SK-N-SH (cell line): Measurements from ENCODE around the gene FMNL2. TPM values are rescaled to one million over a fixed set of nuclear protein-coding genes. Genes with fewer than 3 reads are reported as not detected.

Source experiments
- CTCF ChIA-PET: fragments of 300-600, 350-600 bp; formaldehyde crosslinking; extraction: SDS; loops from one replicate; lab custom pipeline; 2021; lab: Yijun Ruan, JAX
- POLR2A ChIA-PET: fragments of 350-600 bp; sonication (Branson Sonifier 250); formaldehyde crosslinking; extraction: SDS; loops from one replicate; lab custom pipeline; 2020; ENCODE audit warnings: antibody characterized with exemption, inconsistent platforms; lab: Yijun Ruan, JAX
- DNase-seq: peaks from one replicate; pipeline ENCODE4 v3.0.0; 2012
- H2AFZ ChIP-seq: fragments of 200-600 bp; sonication (generic); 2 replicates; pipeline ENCODE4 v1.8.1; 2016; ENCODE audit warnings: antibody characterized with exemption, mild to moderate bottlenecking, low read depth
- H3F3A ChIP-seq: fragments of 200-600 bp; sonication (generic); replicated peaks from 2 replicates; pipeline ENCODE3; 2016; ENCODE audit warnings: antibody characterized with exemption, mild to moderate bottlenecking; ENCODE audit not compliant: insufficient read depth
- H3K27ac ChIP-seq, 2 experiments: fragments of 200-500 bp in 1 of 2; fragments of 200-600 bp in 1 of 2; sonication (Bioruptor generic) in 1 of 2; sonication (generic), shearing (Covaris generic) in 1 of 2; 2 replicates each; pipeline versions ENCODE4 v1.5.1 to v1.6.1; 2014 to 2016; ENCODE audit warnings: low read depth in 2 of 2, inconsistent platforms in 1 of 2, low read length in 1 of 2, mild to moderate bottlenecking in 1 of 2, mixed read lengths in 1 of 2
- H3K27me3 ChIP-seq: fragments of 200-600 bp; sonication (generic), shearing (Covaris generic); 2 replicates; pipeline ENCODE4 v1.6.1; 2016; ENCODE audit warnings: mixed run types; ENCODE audit not compliant: insufficient read depth
- H3K36me3 ChIP-seq, 2 experiments: fragments of 200-500 bp in 1 of 2; fragments of 200-600 bp in 1 of 2; sonication (Bioruptor generic) in 1 of 2; sonication (generic) in 1 of 2; replicated peaks in 1 of 2; 2 replicates each; pipeline versions ENCODE3 to v1.5.1; 2014 to 2016; ENCODE audit warnings: low read length in 1 of 2, mild to moderate bottlenecking in 1 of 2; ENCODE audit not compliant: insufficient read depth in 2 of 2, control insufficient read depth in 1 of 2
- H3K4me1 ChIP-seq, 2 experiments: fragments of 200-500 bp in 1 of 2; fragments of 200-600 bp in 1 of 2; sonication (Bioruptor generic) in 1 of 2; sonication (generic), shearing (Covaris generic) in 1 of 2; 2 replicates each; pipeline versions ENCODE4 v1.5.1 to v1.6.1; 2014 to 2016; ENCODE audit warnings: low read depth in 1 of 2, low read length in 1 of 2, mixed run types in 1 of 2; ENCODE audit not compliant: insufficient read depth in 2 of 2, control insufficient read depth in 1 of 2
- H3K4me2 ChIP-seq: fragments of 200-600 bp; sonication (generic), shearing (Covaris generic); 2 replicates; pipeline ENCODE4 v1.6.1; 2017; ENCODE audit warnings: mixed run types
- H3K4me3 ChIP-seq, 2 experiments: fragments of 200-500 bp in 1 of 2; fragments of 200-600 bp in 1 of 2; sonication (Bioruptor generic) in 1 of 2; sonication (generic), shearing (Covaris generic) in 1 of 2; 2 replicates each; pipeline versions ENCODE4 v1.5.1 to v1.8.1; 2014 to 2016; ENCODE audit warnings: low read depth in 2 of 2, inconsistent platforms in 1 of 2, low read length in 1 of 2, mild to moderate bottlenecking in 1 of 2, mixed read lengths in 1 of 2, moderate library complexity in 1 of 2
- H3K79me2 ChIP-seq: fragments of 200-600 bp; sonication (generic); 2 replicates; pipeline ENCODE4 v1.8.1; 2017; ENCODE audit warnings: mild to moderate bottlenecking; ENCODE audit not compliant: insufficient read depth
- H3K9ac ChIP-seq: fragments of 200-600 bp; sonication (generic); 2 replicates; pipeline ENCODE4 v1.6.1; 2017; ENCODE audit warnings: mixed run types
- H3K9me2 ChIP-seq: fragments of 200-600 bp; sonication (generic); 2 replicates; pipeline ENCODE4 v1.6.1; 2017; ENCODE audit warnings: mixed run types
- H3K9me3 ChIP-seq: fragments of 200-600 bp; sonication (generic); 2 replicates; pipeline ENCODE4 v1.6.1; 2017; ENCODE audit warnings: mixed run types, mild to moderate bottlenecking, moderate library complexity
- H4K20me1 ChIP-seq: fragments of 200-600 bp; sonication (generic); 2 replicates; pipeline ENCODE4 v1.6.1; 2017; ENCODE audit warnings: mild to moderate bottlenecking, mixed run types; ENCODE audit not compliant: insufficient read depth
- ELF1 ChIP-seq: IDR thresholded peaks from 2 replicates; pipeline ENCODE4 v1.4.0; 2012
- EP300 ChIP-seq, 2 experiments: IDR thresholded peaks; 2 replicates each; pipeline versions ENCODE4 v1.4.0 to v1.6.1; 2012; ENCODE audit warnings: borderline replicate concordance in 1 of 2, low read depth in 1 of 2, low read length in 1 of 2
- FOSL2 ChIP-seq: IDR thresholded peaks from 2 replicates; pipeline ENCODE4 v1.4.0; 2012; ENCODE audit warnings: low read depth, mild to moderate bottlenecking, moderate library complexity, borderline replicate concordance
- FOXJ3 ChIP-seq: sonication (generic); formaldehyde crosslinking; IDR thresholded peaks from 2 replicates; pipeline ENCODE4 v1.5.1; 2020; ENCODE audit warnings: mild to moderate bottlenecking, missing genetic modification reagents
- FOXM1 ChIP-seq: IDR thresholded peaks from 2 replicates; pipeline ENCODE4 v1.4.0; 2012; ENCODE audit warnings: low read depth, mild to moderate bottlenecking
- GABPA ChIP-seq: IDR thresholded peaks from 2 replicates; pipeline ENCODE4 v1.4.0; 2012; ENCODE audit warnings: low read depth, mild to moderate bottlenecking
- GATA2 ChIP-seq: sonication (generic); formaldehyde crosslinking; IDR thresholded peaks from 2 replicates; pipeline ENCODE4 v1.5.0; 2020; ENCODE audit warnings: mild to moderate bottlenecking, missing genetic modification reagents
- MXI1 ChIP-seq: IDR thresholded peaks from 2 replicates; pipeline ENCODE4 v1.6.1; 2012; ENCODE audit warnings: mild to moderate bottlenecking, low read depth, low read length, improper control_type of control experiment
- NFIC ChIP-seq: IDR thresholded peaks from 2 replicates; pipeline ENCODE4 v1.4.0; 2012; ENCODE audit warnings: borderline replicate concordance
- RAD21 ChIP-seq: IDR thresholded peaks from 2 replicates; pipeline ENCODE4 v1.6.1; 2012; ENCODE audit warnings: mild to moderate bottlenecking, low read length
- RFX5 ChIP-seq: IDR thresholded peaks from 2 replicates; pipeline ENCODE4 v1.6.1; 2012; ENCODE audit warnings: mild to moderate bottlenecking, improper control_type of control experiment, low read length
- SIN3A ChIP-seq: IDR thresholded peaks from 2 replicates; pipeline ENCODE4 v1.6.1; 2012; ENCODE audit warnings: low read depth, mild to moderate bottlenecking, low read length, moderate library complexity, borderline replicate concordance
- SMC3 ChIP-seq: IDR thresholded peaks from 2 replicates; pipeline ENCODE4 v1.6.1; 2012; ENCODE audit warnings: low read depth, low read length, improper control_type of control experiment
- TAF1 ChIP-seq: IDR thresholded peaks from 2 replicates; pipeline ENCODE4 v1.6.1; 2012; ENCODE audit warnings: low read depth, mild to moderate bottlenecking, low read length, moderate library complexity, borderline replicate concordance
- TCF12 ChIP-seq: IDR thresholded peaks from 2 replicates; pipeline ENCODE4 v1.4.0; 2012
- TEAD4 ChIP-seq: IDR thresholded peaks from 2 replicates; pipeline ENCODE4 v1.4.0; 2012; ENCODE audit warnings: mild to moderate bottlenecking, borderline replicate concordance; ENCODE audit not compliant: insufficient read depth
- YY1 ChIP-seq: IDR thresholded peaks from 2 replicates; pipeline ENCODE4 v1.4.0; 2012; ENCODE audit warnings: low read depth, mild to moderate bottlenecking
- WGBS: methylation state at CpG from one replicate; pipeline ENCODE4 v1.1.6; 2017; ENCODE audit warnings: low lambda C conversion rate; 5-methylcytosine and 5-hydroxymethylcytosine counted together
- polyA plus RNA-seq, 3 experiments: library from polyadenylated mRNA; depleted of rRNA; stranded (reverse); fragments of >200 nt; gene quantifications; 2 replicates each; pipeline ENCODE4 v1.2.3, GENCODE V29; 2012
- TF ChIP-seq, protein P1 (sequence below): IDR thresholded peaks from 2 replicates; pipeline ENCODE4 v1.6.1; 2012; ENCODE audit warnings: mild to moderate bottlenecking, low read depth, low read length, moderate library complexity
- TF ChIP-seq, protein P2 (sequence below): IDR thresholded peaks from 2 replicates; pipeline ENCODE4 v1.4.0; 2012; ENCODE audit warnings: low read depth, borderline replicate concordance
- TF ChIP-seq, protein P3 (sequence below): fragments of 150-350 bp; IDR thresholded peaks from 2 replicates; pipeline ENCODE4 v1.6.1; 2016; ENCODE audit warnings: mild to moderate bottlenecking, low read depth, low read length

FMNL2 gene
- polyA plus RNA-seq, 1 of the 3 experiments (the other 2 are of a cell fraction): 14.5 TPM

DNA sequence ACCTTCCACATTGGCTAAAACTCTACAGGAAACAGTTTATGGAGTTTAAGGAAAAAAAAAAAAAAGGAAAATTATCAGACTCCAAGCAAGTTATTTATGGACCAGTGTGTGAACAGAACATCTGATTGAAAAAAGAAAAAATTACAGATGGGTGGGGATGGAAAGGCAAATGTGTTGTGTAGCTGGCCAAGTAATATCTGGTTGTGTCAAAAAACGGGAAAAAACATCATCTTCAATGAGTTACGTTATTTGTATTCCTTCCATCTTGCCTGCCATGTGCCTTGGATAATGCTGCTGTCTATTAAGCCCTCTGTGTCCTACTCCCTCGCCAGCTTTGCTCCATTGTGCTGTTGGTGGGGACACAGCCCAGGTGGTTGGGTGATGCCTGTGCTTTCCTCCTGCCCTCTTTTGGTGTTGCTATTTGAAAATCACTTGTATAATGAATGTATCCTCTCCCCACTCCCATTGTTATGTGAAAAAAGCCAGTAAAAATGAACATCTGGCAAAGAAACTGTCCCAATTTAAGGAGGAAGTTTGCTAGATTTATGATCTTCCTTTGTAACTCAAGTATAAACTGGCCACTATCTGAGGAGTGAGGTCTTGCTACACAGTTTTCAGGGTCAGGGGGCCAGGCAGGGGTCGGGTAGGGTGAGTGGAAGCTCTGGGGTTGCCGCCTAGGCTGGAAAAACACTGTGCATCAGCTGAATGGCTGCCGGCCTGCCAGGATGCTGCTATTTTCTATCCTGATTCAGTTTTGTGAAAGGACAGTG, 155.9 kb downstream of the FMNL2 start:
- Histone ChIP-seq H3K36me3 (no peaks in the 10 kb centered on the region), H2AFZ (no peak overlapping the region), H3K9ac (no peak overlapping the region), H3K27me3 (no peaks in the 10 kb centered on the region), H3F3A (peaks cover 4% of the 10 kb centered on the region), H4K20me1 (no peaks in the 10 kb centered on the region), H3K9me3 (no peaks in the 10 kb centered on the region), H3K27ac (no peak overlapping the region; a peak in 1 of 4 replicates), H3K9me2 (no peaks in the 10 kb centered on the region), H3K79me2 (peaks cover 9% of the 10 kb centered on the region; the same call in 1 of the 2 replicates), H3K4me3 (no peak overlapping the region), H3K4me1 (peaks cover 7 to 16% of the 10 kb centered on the region in 2 experiments; a peak in 3 of 4 replicates), H3K4me2 (no peak overlapping the region)
- ChIA-PET POLR2A (no interaction called here), CTCF (interaction anchor here (1.1 to 1.4 kb wide), 2 partner anchors 20 to 22 kb away, joined by 3 read pairs; no protein-coding TSS in a partner anchor)
- WGBS: 86% methylated on average over 6 of the region's 6 CpGs
- no peak for DNase-seq
- TF ChIP-seq YY1 (no peak), FOXJ3 (CRISPR knock-in tag) (no peak), TCF12 (no peak), SMC3 (no peak), FOXM1 (no peak), EP300 (IDR thresholded peaks at IDR 0.05; ENCODE audit: borderline replicate concordance in 1 of 2, low read depth in 1 of 2, low read length in 1 of 2) (no peak), SIN3A (no peak), MXI1 (no peak), GABPA (no peak), TEAD4 (no peak), ELF1 (no peak), RFX5 (no peak), GATA2 (CRISPR knock-in tag) (no peak), FOSL2 (no peak), RAD21 (no peak), NFIC (no peak), TAF1 (no peak)
- TF ChIP-seq, protein P1, sequence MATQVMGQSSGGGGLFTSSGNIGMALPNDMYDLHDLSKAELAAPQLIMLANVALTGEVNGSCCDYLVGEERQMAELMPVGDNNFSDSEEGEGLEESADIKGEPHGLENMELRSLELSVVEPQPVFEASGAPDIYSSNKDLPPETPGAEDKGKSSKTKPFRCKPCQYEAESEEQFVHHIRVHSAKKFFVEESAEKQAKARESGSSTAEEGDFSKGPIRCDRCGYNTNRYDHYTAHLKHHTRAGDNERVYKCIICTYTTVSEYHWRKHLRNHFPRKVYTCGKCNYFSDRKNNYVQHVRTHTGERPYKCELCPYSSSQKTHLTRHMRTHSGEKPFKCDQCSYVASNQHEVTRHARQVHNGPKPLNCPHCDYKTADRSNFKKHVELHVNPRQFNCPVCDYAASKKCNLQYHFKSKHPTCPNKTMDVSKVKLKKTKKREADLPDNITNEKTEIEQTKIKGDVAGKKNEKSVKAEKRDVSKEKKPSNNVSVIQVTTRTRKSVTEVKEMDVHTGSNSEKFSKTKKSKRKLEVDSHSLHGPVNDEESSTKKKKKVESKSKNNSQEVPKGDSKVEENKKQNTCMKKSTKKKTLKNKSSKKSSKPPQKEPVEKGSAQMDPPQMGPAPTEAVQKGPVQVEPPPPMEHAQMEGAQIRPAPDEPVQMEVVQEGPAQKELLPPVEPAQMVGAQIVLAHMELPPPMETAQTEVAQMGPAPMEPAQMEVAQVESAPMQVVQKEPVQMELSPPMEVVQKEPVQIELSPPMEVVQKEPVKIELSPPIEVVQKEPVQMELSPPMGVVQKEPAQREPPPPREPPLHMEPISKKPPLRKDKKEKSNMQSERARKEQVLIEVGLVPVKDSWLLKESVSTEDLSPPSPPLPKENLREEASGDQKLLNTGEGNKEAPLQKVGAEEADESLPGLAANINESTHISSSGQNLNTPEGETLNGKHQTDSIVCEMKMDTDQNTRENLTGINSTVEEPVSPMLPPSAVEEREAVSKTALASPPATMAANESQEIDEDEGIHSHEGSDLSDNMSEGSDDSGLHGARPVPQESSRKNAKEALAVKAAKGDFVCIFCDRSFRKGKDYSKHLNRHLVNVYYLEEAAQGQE: no peak
- TF ChIP-seq, protein P2, sequence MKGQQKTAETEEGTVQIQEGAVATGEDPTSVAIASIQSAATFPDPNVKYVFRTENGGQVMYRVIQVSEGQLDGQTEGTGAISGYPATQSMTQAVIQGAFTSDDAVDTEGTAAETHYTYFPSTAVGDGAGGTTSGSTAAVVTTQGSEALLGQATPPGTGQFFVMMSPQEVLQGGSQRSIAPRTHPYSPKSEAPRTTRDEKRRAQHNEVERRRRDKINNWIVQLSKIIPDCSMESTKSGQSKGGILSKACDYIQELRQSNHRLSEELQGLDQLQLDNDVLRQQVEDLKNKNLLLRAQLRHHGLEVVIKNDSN: no peak
- TF ChIP-seq, protein P3, sequence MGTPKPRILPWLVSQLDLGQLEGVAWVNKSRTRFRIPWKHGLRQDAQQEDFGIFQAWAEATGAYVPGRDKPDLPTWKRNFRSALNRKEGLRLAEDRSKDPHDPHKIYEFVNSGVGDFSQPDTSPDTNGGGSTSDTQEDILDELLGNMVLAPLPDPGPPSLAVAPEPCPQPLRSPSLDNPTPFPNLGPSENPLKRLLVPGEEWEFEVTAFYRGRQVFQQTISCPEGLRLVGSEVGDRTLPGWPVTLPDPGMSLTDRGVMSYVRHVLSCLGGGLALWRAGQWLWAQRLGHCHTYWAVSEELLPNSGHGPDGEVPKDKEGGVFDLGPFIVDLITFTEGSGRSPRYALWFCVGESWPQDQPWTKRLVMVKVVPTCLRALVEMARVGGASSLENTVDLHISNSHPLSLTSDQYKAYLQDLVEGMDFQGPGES: no peak
